ENCODE measurements around the gene LZTS3. TPM values are rescaled to one million over a fixed set of nuclear protein-coding genes. Genes with fewer than 3 reads are reported as not detected.

Gene LZTS3
- total RNA-seq, 1 experiment from 2014 or later: 32.6 TPM

DNA sequence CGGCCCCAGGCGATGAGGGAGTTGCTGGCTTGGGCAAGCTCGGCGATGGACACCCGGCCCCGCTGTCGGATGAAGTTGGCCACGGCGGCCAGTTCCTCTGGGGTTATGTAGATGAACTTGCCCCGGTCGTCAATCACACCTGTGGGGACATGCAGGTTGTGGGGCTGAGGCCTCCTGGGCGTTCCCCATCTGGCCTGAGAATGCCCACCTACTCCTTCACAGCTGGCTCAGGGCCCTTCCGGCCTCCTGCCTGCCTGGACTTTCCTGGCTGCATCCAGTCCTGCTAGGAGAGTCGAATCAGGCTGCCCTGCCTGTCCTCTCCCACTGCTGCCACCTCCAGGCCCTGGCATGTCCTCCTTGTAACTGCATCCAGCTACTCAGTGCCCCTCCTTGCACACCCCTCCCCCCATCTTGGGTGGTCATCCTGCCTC is 17.3 kb upstream of the LZTS3 start:
- peaks cover 40% of the 10 kb centered on the region for H3K36me3 Mint-ChIP-seq
- ATAC-seq (peak; percentile 68), DNase-seq (ENCODE audit: low spot score) (peak; percentile 22)
- CTCF ChIA-PET: no interaction called here
- no peaks in the 10 kb centered on the region for H3K9me3 Mint-ChIP-seq
- POLR2A ChIA-PET: no interaction called here
- H3K4me3 Mint-ChIP-seq: no peak overlapping the region
- no peaks in the 10 kb centered on the region for H3K27me3 Mint-ChIP-seq (ENCODE audit: low read depth)
- peaks cover 9% of the 10 kb centered on the region for H3K4me1 Mint-ChIP-seq
- no peak overlapping the region for H3K27ac Mint-ChIP-seq
- TF ChIP-seq TP53 (CRISPR knock-in tag; IDR thresholded peaks at IDR 0.05) (no peak), ZNF671 (CRISPR knock-in tag; IDR thresholded peaks at IDR 0.05) (no peak), ZNF425 (CRISPR knock-in tag; conservative IDR thresholded peaks at IDR 0.05) (no peak), NFE2L1 (CRISPR knock-in tag; IDR thresholded peaks at IDR 0.05) (no peak), CBFB (CRISPR knock-in tag; IDR thresholded peaks at IDR 0.05; ENCODE audit: low read depth) (no peak), SMAD4 (CRISPR knock-in tag; IDR thresholded peaks at IDR 0.05) (no peak), PRRX2 (CRISPR knock-in tag; IDR thresholded peaks at IDR 0.05) (no peak), FOXP4 (CRISPR knock-in tag; IDR thresholded peaks at IDR 0.05) (no peak), USF2 (CRISPR knock-in tag; IDR thresholded peaks at IDR 0.05) (no peak), EMX1 (CRISPR knock-in tag; IDR thresholded peaks at IDR 0.05) (no peak)
- TF ChIP-seq, protein P1, sequence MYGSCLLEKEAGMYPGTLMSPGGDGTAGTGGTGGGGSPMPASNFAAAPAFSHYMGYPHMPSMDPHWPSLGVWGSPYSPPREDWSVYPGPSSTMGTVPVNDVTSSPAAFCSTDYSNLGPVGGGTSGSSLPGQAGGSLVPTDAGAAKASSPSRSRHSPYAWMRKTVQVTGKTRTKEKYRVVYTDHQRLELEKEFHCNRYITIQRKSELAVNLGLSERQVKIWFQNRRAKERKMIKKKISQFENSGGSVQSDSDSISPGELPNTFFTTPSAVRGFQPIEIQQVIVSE (CRISPR knock-in tag; IDR thresholded peaks at IDR 0.05; ENCODE audit: borderline replicate concordance): no peak

GRCh38 chr20:3189561-3190131 is 16.3 kb upstream of the LZTS3 start:
- no peaks in the 10 kb centered on the region for H3K9me3 Mint-ChIP-seq
- DNase-seq (ENCODE audit: low spot score) (no peak), ATAC-seq (no peak)
- ChIA-PET CTCF (no interaction called here), POLR2A (no interaction called here)
- H3K27ac Mint-ChIP-seq: peak overlapping the region; percentile 64; the same call in 1 of the 2 replicates
- no peak overlapping the region for H3K4me3 Mint-ChIP-seq
- no peaks in the 10 kb centered on the region for H3K27me3 Mint-ChIP-seq (ENCODE audit: low read depth)
- H3K36me3 Mint-ChIP-seq: peaks cover 34% of the 10 kb centered on the region
- H3K4me1 Mint-ChIP-seq: peaks cover 9% of the 10 kb centered on the region
- TF ChIP-seq GABPB1 (CRISPR knock-in tag; IDR thresholded peaks at IDR 0.05) (no peak), ESRRA (CRISPR knock-in tag; IDR thresholded peaks at IDR 0.05; ENCODE audit: borderline replicate concordance) (no peak), ZBTB21 (CRISPR knock-in tag; IDR thresholded peaks at IDR 0.05; ENCODE audit: borderline replicate concordance) (no peak), ATF1 (CRISPR knock-in tag; IDR thresholded peaks at IDR 0.05) (no peak), ZNF263 (CRISPR knock-in tag; IDR thresholded peaks at IDR 0.05; ENCODE audit: low read depth) (no peak), MYBL2 (CRISPR knock-in tag; IDR thresholded peaks at IDR 0.05) (no peak)
- TF ChIP-seq, protein P2, sequence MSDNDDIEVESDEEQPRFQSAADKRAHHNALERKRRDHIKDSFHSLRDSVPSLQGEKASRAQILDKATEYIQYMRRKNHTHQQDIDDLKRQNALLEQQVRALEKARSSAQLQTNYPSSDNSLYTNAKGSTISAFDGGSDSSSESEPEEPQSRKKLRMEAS (CRISPR knock-in tag; IDR thresholded peaks at IDR 0.05): no peak
- TF ChIP-seq, protein P3, sequence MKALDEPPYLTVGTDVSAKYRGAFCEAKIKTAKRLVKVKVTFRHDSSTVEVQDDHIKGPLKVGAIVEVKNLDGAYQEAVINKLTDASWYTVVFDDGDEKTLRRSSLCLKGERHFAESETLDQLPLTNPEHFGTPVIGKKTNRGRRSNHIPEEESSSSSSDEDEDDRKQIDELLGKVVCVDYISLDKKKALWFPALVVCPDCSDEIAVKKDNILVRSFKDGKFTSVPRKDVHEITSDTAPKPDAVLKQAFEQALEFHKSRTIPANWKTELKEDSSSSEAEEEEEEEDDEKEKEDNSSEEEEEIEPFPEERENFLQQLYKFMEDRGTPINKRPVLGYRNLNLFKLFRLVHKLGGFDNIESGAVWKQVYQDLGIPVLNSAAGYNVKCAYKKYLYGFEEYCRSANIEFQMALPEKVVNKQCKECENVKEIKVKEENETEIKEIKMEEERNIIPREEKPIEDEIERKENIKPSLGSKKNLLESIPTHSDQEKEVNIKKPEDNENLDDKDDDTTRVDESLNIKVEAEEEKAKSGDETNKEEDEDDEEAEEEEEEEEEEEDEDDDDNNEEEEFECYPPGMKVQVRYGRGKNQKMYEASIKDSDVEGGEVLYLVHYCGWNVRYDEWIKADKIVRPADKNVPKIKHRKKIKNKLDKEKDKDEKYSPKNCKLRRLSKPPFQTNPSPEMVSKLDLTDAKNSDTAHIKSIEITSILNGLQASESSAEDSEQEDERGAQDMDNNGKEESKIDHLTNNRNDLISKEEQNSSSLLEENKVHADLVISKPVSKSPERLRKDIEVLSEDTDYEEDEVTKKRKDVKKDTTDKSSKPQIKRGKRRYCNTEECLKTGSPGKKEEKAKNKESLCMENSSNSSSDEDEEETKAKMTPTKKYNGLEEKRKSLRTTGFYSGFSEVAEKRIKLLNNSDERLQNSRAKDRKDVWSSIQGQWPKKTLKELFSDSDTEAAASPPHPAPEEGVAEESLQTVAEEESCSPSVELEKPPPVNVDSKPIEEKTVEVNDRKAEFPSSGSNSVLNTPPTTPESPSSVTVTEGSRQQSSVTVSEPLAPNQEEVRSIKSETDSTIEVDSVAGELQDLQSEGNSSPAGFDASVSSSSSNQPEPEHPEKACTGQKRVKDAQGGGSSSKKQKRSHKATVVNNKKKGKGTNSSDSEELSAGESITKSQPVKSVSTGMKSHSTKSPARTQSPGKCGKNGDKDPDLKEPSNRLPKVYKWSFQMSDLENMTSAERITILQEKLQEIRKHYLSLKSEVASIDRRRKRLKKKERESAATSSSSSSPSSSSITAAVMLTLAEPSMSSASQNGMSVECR (CRISPR knock-in tag; IDR thresholded peaks at IDR 0.05; ENCODE audit: borderline replicate concordance): no peak
- TF ChIP-seq, protein P4, sequence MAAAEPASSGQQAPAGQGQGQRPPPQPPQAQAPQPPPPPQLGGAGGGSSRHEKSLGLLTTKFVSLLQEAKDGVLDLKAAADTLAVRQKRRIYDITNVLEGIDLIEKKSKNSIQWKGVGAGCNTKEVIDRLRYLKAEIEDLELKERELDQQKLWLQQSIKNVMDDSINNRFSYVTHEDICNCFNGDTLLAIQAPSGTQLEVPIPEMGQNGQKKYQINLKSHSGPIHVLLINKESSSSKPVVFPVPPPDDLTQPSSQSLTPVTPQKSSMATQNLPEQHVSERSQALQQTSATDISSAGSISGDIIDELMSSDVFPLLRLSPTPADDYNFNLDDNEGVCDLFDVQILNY (CRISPR knock-in tag; IDR thresholded peaks at IDR 0.05): no peak
- TF ChIP-seq, protein P5, sequence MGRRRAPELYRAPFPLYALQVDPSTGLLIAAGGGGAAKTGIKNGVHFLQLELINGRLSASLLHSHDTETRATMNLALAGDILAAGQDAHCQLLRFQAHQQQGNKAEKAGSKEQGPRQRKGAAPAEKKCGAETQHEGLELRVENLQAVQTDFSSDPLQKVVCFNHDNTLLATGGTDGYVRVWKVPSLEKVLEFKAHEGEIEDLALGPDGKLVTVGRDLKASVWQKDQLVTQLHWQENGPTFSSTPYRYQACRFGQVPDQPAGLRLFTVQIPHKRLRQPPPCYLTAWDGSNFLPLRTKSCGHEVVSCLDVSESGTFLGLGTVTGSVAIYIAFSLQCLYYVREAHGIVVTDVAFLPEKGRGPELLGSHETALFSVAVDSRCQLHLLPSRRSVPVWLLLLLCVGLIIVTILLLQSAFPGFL (CRISPR knock-in tag; IDR thresholded peaks at IDR 0.05; ENCODE audit: borderline replicate concordance): no peak

Measured in WTC11 (cell line).